Hindlimb muscle (tissue), 1 donor: ENCODE measurements around the gene SPACA7. TPM values are rescaled to one million over a fixed set of nuclear protein-coding genes. Genes with fewer than 3 reads are reported as not detected.
"Not testable (repeated sequence)": the region's sequence is repeated elsewhere in the genome, so short reads cannot be mapped to it uniquely, and the experiment has no call there.

Source experiments
- DNase-seq: peaks from one replicate; pipeline ENCODE4 v3.0.0-alpha.2; 2013
- polyA plus RNA-seq: library from polyadenylated mRNA; unstranded; fragments of 120-200 nt; gene quantifications from one replicate; pipeline ENCODE4 v1.2.1, GENCODE V29; 2013; ENCODE audit not compliant: insufficient read length

Gene SPACA7
- polyA plus RNA-seq, 1 donor: not detected

DNA sequence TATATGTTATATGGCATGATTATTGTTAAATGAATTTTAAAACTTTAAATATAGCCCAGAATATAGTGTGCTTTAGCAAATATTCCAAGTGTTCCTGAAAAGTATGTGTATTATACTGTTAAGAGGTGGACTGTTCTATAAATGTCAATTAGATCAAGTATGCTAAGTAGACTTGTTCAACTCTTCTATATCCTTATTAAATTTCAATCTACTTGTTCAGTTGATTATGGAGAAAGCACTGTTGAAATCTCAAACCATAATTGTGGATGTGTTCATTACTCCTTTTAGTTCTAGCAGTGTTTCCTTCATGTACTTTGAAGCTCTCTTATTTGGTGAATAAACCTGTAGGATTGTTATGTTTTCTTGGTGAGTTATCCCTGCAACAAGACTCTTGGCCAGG, 52.5 kb downstream of the SPACA7 start:
- no peak for DNase-seq

GRCh38 chr13:112431734-112432133, 55.6 kb downstream of the SPACA7 start:
- no peak for DNase-seq

DNA sequence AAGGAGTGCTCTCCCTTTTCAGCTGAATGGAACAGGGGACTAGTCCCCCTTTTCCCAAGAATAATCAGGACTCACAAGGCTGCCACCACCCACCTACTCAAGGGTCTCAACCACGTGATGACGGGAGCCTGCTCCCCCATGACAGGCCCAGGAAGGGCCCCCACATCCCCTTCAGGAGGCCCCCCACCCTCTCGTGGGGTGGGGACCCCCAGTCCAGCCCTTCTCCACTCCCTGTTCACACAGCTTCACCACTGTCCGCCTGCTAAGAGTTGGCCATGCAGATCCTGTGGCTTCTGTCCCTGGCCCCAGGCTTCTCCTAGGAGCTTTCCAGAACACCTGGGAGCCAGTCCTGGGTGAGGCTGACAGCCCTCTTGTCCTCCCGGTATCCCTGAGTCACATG, 56.6 kb downstream of the SPACA7 start:
- not testable (repeated sequence) for DNase-seq

DNA sequence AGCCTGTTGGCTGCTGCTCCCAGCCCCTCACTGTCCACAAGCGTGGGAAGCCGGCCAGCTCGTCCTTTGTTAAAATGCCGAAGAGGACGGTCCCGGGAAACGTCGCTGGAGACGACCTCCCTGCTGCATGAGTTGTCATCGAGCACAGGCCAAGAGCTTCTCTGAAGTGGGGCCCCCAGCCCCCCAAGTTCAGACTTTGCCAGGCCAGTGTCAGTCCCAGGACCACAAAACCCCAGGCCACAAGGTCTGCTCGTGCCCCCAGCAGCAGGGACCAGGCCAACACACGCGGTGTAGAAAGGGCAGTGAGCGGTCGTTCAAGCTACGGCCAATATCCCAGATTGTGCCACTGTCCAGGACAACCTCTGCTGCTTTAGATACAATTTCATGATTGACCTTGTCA, 57.4 kb downstream of the SPACA7 start:
- not testable (repeated sequence) for DNase-seq

- DNase-seq: no peak
Observed at GRCh38 chr13:112434032-112434431, 57.9 kb downstream of the SPACA7 start.

DNA sequence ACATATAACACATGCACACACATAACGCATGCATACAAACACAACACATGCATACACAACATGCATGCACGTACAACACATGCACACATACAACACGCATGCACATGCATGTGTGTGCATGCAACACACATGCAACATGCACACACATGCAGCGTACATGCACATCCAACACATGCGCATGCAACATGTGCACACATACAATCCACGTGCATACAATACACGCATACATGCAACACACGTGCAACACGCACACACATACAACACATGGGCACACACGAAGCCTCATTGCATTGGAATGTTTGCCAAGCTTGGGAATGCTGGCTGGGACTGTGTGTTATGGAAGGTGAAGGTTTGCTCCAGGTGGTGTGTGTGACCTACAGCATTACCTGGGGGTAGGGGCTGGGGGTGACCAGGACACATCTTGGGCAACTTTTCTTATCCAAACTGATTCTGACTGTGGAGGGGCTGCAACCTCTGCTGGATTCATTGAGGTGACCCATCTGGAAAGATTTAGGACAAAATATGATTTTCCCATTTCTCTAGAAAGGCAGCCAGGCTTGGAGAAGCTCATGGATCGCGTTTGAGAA, 58.9 kb downstream of the SPACA7 start:
- DNase-seq: no peak

- no peak for DNase-seq
Observed at GRCh38 chr13:112435973-112436372, 59.8 kb downstream of the SPACA7 start.

DNA sequence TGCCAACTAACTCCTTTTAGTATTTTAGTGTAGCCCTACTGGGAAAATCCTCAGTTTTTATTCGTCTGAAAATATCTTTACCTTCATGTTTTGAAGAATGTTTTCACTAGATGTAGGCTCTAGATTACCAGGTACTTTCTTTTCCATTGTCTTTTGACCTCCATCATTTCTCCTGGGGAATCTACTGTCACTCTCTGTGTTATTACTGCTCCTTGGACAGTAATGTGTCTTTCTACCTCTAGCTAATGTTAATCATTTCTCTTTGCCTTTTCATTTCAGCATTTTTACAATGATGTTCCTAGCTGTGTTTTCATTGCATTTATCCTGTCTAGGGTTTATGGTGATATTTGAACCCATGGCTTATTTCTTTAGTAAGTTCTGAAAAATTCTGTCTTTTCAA, 61.9 kb downstream of the SPACA7 start:
- DNase-seq: no peak

- DNase-seq: no peak
Observed at GRCh38 chr13:112438515-112438914, 62.4 kb downstream of the SPACA7 start.

GRCh38 chr13:112441226-112441625, 65.1 kb downstream of the SPACA7 start:
- DNase-seq: no peak

DNA sequence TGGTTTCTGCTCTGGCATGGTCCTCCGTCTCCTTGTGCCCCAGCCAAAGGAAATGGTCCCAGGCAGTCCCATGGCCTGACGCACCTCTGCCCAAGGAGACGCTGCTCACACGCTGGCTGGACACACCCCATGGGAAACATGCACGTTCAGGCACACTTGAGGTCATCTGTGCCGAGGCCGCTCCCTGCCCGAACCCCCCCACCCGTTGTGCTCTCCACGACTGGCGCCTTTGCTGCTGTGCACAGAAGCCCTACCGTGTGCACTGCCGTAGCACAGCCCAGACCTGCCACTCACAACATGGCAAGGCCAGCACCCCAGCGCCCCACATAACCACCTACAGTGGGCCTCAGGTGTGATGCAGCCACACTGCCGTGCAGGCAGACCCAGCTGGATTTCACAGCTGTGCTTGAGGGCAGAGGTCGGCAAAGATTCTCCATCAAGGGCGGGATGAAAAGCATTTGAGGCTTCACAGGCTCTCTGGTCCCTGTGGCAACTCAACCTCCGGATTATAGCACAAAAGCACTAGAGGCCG, 65.7 kb downstream of the SPACA7 start:
- no peak for DNase-seq

GRCh38 chr13:112442483-112443090, 66.4 kb downstream of the SPACA7 start:
- DNase-seq: no peak

GRCh38 chr13:112443191-112443994, 67.2 kb downstream of the SPACA7 start:
- no peak for DNase-seq

- DNase-seq: peak; percentile 58
Observed at GRCh38 chr13:112443995-112444311, 67.8 kb downstream of the SPACA7 start.

GRCh38 chr13:112444416-112445399, 68.6 kb downstream of the SPACA7 start:
- no peak for DNase-seq

DNA sequence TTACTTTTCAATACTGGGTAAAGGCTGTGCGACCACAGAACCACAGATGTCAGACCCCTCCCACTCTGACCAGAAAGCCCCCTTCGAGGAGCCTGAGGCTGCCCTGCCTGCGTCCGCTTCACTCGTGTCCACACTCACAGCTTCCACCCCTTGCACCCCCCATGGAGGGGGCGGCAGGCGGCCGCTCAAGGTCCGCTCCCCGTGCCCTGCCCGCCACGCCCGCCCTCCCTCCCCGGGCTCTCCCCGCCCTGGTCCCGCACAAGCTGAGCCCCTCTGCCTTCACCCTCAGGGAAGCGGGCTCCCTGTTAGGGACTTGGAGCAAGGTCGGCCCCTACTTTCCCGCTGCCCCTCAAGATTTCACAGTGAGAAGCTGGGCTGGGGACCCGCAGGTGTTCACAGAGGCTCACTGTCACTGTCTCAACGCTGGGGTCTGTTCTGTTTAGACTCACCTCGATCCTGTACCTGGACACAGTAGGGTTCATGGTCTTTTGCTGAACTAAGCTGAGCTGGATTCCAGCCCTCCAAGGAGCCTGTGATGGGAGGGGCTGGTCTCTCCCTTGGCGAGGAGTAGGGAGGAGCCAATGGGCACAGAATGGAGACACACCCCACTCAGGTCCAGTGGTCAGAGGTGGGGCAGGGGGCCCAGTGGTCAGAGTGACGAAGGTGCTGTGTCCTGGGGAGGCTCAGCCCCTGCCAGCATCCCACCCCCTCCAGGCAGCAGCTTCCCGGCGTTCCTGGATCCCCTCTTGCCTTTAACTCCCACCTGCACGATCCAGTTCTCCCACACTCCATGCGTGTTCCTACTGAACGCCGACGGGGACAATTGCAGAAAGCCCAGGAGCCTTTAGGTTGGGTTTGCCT, 69.5 kb downstream of the SPACA7 start:
- DNase-seq: no peak

DNA sequence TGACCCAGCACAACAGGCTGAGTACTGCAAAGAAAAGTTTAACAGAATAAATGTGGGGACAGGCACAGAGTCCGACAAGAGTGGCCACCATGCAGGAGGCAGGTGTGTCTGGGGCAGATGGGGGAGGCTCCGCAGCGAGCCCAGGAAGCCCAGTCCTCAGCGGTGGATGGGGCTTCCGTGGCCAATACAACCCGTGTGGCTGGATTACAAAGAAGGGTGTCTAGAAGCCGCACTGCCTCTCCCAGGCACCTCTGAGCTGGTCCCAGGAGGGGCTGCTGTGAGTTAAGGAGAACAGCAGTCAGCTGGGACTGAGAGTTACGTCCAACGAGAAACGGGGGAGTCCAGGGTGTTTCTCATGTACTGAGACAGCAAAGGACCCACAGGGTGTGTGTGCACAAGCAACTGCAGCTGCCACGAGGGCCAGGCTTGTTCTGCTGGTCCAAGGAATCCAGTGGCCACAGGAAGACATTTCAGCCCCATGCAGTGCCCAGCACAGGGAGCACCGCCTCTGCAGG, 70.2 kb downstream of the SPACA7 start:
- no peak for DNase-seq

DNA sequence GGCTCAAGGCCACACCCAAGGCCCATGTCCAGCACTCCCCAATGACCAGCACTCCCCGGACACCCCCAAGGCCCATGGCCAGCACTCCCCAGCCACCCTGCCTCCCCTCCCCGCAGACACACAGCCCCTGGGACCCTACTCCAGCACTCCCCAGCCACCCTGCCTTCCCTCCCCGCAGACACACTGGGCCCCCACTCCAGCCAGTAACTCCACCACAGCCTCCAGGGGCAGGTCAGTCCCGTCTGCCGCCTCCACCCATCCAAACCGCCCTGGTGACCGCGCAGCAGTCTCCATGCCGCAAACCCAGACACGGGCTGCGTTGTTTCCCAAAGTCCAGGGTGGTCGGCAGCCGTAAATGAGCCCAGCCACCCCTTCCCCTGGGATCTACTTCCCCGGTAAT, 70.7 kb downstream of the SPACA7 start:
- DNase-seq: no peak

- no peak for DNase-seq
Observed at GRCh38 chr13:112447306-112447705, 71.2 kb downstream of the SPACA7 start.

GRCh38 chr13:112447761-112448603, 71.8 kb downstream of the SPACA7 start:
- no peak for DNase-seq
